WI38 (cell line): ENCODE results near the gene AKT3.

Experiments used
- H3K4me3 ChIP-seq: 2 replicates; pipeline ENCODE4 v1.5.1; 2011; ENCODE audit warnings: low read depth, mild to moderate bottlenecking, control low read depth, low read length
- CTCF ChIP-seq: IDR thresholded peaks from 2 replicates; pipeline ENCODE4 v1.5.1; 2012; ENCODE audit warnings: low read depth, mild to moderate bottlenecking, control low read depth, low read length

The AKT3 gene

GRCh38 chr1:243848858-243849420 is 1.1 kb downstream of the AKT3 start:
- TF ChIP-seq CTCF = no peak
- H3K4me3 ChIP-seq = peak overlapping the region; percentile 78

- H3K4me3 ChIP-seq = peak overlapping the region; percentile 78
- TF ChIP-seq CTCF = no peak
Observed at GRCh38 chr1:243848165-243848857, 1.7 kb downstream of the AKT3 start.

GRCh38 chr1:243846761-243847160 is 3.3 kb downstream of the AKT3 start:
- no peak overlapping the region for H3K4me3 ChIP-seq
- TF ChIP-seq CTCF = no peak

GRCh38 chr1:243845888-243846287 is 4.2 kb downstream of the AKT3 start:
- H3K4me3 ChIP-seq = no peak overlapping the region
- no peak for TF ChIP-seq CTCF

GRCh38 chr1:243844186-243844585 is 5.9 kb downstream of the AKT3 start:
- no peak for TF ChIP-seq CTCF
- H3K4me3 ChIP-seq = no peak overlapping the region

- TF ChIP-seq CTCF = no peak
- H3K4me3 ChIP-seq = peak overlapping the region; percentile 50
Observed at GRCh38 chr1:243842978-243843511, 7.0 kb downstream of the AKT3 start.

- peak overlapping the region; percentile 50; the same call in 1 of the 2 replicates for H3K4me3 ChIP-seq
- no peak for TF ChIP-seq CTCF
Observed at GRCh38 chr1:243842161-243842560, 7.9 kb downstream of the AKT3 start.
